Loucy (cell line): ENCODE data around the gene CCL28.

Source experiments
- CTCF ChIP-seq: fragments of 200-600 bp; sonication (generic); conservative IDR thresholded peaks from 2 replicates; pipeline ENCODE4 v1.5.1; 2014; ENCODE audit warnings: mild to moderate bottlenecking, antibody characterized with exemption, low read length
- EZH2phosphoT487 ChIP-seq: fragments of 200-600 bp; IDR thresholded peaks from 2 replicates; pipeline ENCODE4 v1.6.1; 2018; ENCODE audit warnings: antibody characterized with exemption, mild to moderate bottlenecking, moderate library complexity, borderline replicate concordance

GRCh38 chr5:43371821-43372220 is 40.4 kb downstream of the CCL28 start:
- TF ChIP-seq CTCF (no peak), EZH2phosphoT487 (no peak)
